HEK293 (cell line): ENCODE results near the gene WBP2NL.

Experiments used
- CTCF ChIA-PET: fragments of 350-600 bp; formaldehyde crosslinking; extraction: SDS; loops from one replicate; lab custom pipeline; 2021; ENCODE audit warnings: antibody characterized with exemption; lab: Yijun Ruan, JAX
- POLR2A ChIA-PET: fragments of 300-600 bp; formaldehyde crosslinking; extraction: SDS; loops from one replicate; lab custom pipeline; 2020; ENCODE audit warnings: antibody characterized with exemption, inconsistent platforms; lab: Yijun Ruan, JAX
- H3K27ac ChIP-seq: fragments of 200-500 bp; sonication (Bioruptor generic); 2 replicates; pipeline ENCODE4 v1.5.1; 2014; ENCODE audit warnings: low read depth, low read length, control low read depth, inconsistent platforms; ENCODE audit errors: extremely low read depth
- H3K36me3 ChIP-seq, 2 experiments: fragments of 200-500 bp in 1 of 2; sonication (Bioruptor generic) in 1 of 2; 1 replicate in 1 of 2; 2 replicates in 1 of 2; pipeline ENCODE4 v1.5.1; 2014 to 2017; ENCODE audit warnings: inconsistent platforms in 2 of 2, low read length in 2 of 2; ENCODE audit not compliant: control insufficient read depth in 2 of 2, insufficient read depth in 1 of 2
- H3K4me1 ChIP-seq: fragments of 200-500 bp; sonication (Bioruptor generic); 2 replicates; pipeline ENCODE4 v1.5.1; 2014; ENCODE audit warnings: mild to moderate bottlenecking, low read length, inconsistent platforms; ENCODE audit not compliant: control insufficient read depth, insufficient read depth
- H3K4me3 ChIP-seq: 2 replicates; pipeline ENCODE4 v1.5.1; 2011; ENCODE audit warnings: low read depth, mild to moderate bottlenecking, control low read depth, low read length, moderate library complexity
- H3K9me3 ChIP-seq: fragments of 200-500 bp; sonication (Bioruptor generic); 2 replicates; pipeline ENCODE4 v1.5.1; 2014; ENCODE audit warnings: low read depth, low read length, inconsistent platforms; ENCODE audit not compliant: control insufficient read depth, insufficient read depth
- GFI1B ChIP-seq: fragments of 450-650 bp; formaldehyde crosslinking; IDR thresholded peaks from 2 replicates; pipeline ENCODE4 v1.5.1; 2016; ENCODE audit warnings: missing biosample characterization, missing genetic modification characterization
- GLIS1 ChIP-seq: fragments of 450-650 bp; formaldehyde crosslinking; IDR thresholded peaks from 2 replicates; pipeline ENCODE4 v1.5.1; 2016; ENCODE audit warnings: missing biosample characterization, missing genetic modification characterization
- HOXA7 ChIP-seq: sonication (generic); formaldehyde crosslinking; IDR thresholded peaks from 2 replicates; pipeline ENCODE4 v1.8.1; 2022; ENCODE audit warnings: missing genetic modification reagents, borderline replicate concordance
- HOXC10 ChIP-seq: sonication (generic); formaldehyde crosslinking; IDR thresholded peaks from 2 replicates; pipeline ENCODE4 v1.8.1; 2023; ENCODE audit warnings: mild to moderate bottlenecking, missing genetic modification reagents
- KLF8 ChIP-seq: fragments of 450-650 bp; formaldehyde crosslinking; IDR thresholded peaks from 2 replicates; pipeline ENCODE4 v1.5.1; 2016; ENCODE audit warnings: missing biosample characterization, missing genetic modification characterization
- OSR2 ChIP-seq: fragments of 450-650 bp; formaldehyde crosslinking; IDR thresholded peaks from 2 replicates; pipeline ENCODE4 v1.5.1; 2016; ENCODE audit warnings: missing biosample characterization, missing genetic modification characterization
- PBX3 ChIP-seq: sonication (generic); formaldehyde crosslinking; IDR thresholded peaks from 2 replicates; pipeline ENCODE4 v1.8.1; 2022; ENCODE audit warnings: mild to moderate bottlenecking, moderate library complexity, missing genetic modification reagents
- SALL2 ChIP-seq: fragments of 450-650 bp; formaldehyde crosslinking; IDR thresholded peaks from 2 replicates; pipeline ENCODE4 v1.5.0; 2017; ENCODE audit warnings: missing biosample characterization, mild to moderate bottlenecking, missing genetic modification characterization, borderline replicate concordance
- SP3 ChIP-seq: fragments of 450-650 bp; formaldehyde crosslinking; IDR thresholded peaks from 2 replicates; pipeline ENCODE4 v1.5.1; 2016; ENCODE audit warnings: missing biosample characterization, missing genetic modification characterization
- SP7 ChIP-seq: fragments of 450-650 bp; formaldehyde crosslinking; IDR thresholded peaks from 2 replicates; pipeline ENCODE4 v1.5.1; 2016; ENCODE audit warnings: missing biosample characterization, missing genetic modification characterization
- WT1 ChIP-seq: fragments of 450-650 bp; formaldehyde crosslinking; IDR thresholded peaks from 2 replicates; pipeline ENCODE4 v1.5.1; 2016; ENCODE audit warnings: missing biosample characterization, missing genetic modification characterization
- ZBTB48 ChIP-seq: fragments of 450-650 bp; formaldehyde crosslinking; IDR thresholded peaks from 2 replicates; pipeline ENCODE4 v1.5.1; 2016; ENCODE audit warnings: missing biosample characterization, missing genetic modification characterization
- ZNF26 ChIP-seq: fragments of 450-650 bp; formaldehyde crosslinking; IDR thresholded peaks from 2 replicates; pipeline ENCODE4 v1.5.1; 2016; ENCODE audit warnings: missing biosample characterization, missing genetic modification characterization
- ZNF324 ChIP-seq: fragments of 450-650 bp; formaldehyde crosslinking; IDR thresholded peaks from 2 replicates; pipeline ENCODE4 v1.5.1; 2016; ENCODE audit warnings: missing biosample characterization, missing genetic modification characterization
- ZNF394 ChIP-seq: fragments of 450-650 bp; formaldehyde crosslinking; IDR thresholded peaks from 2 replicates; pipeline ENCODE4 v1.5.1; 2016; ENCODE audit warnings: missing biosample characterization, missing genetic modification characterization, mild to moderate bottlenecking, moderate library complexity, borderline replicate concordance
- ZNF433 ChIP-seq: fragments of 450-650 bp; formaldehyde crosslinking; IDR thresholded peaks from 2 replicates; pipeline ENCODE4 v1.5.1; 2016; ENCODE audit warnings: missing biosample characterization, missing genetic modification characterization, low read depth
- ZNF558 ChIP-seq: fragments of 450-650 bp; formaldehyde crosslinking; IDR thresholded peaks from 2 replicates; pipeline ENCODE4 v1.5.1; 2016; ENCODE audit warnings: missing biosample characterization, missing genetic modification characterization
- ZNF561 ChIP-seq: fragments of 450-650 bp; IDR thresholded peaks from 2 replicates; pipeline ENCODE4 v1.5.1; 2018; ENCODE audit warnings: missing biosample characterization, missing genetic modification characterization, borderline replicate concordance
- ZNF571 ChIP-seq: fragments of 450-650 bp; formaldehyde crosslinking; IDR thresholded peaks from 2 replicates; pipeline ENCODE4 v1.5.0; 2017; ENCODE audit warnings: missing biosample characterization, missing genetic modification characterization
- ZNF585B ChIP-seq: fragments of 450-650 bp; formaldehyde crosslinking; IDR thresholded peaks from 2 replicates; pipeline ENCODE4 v1.5.1; 2016; ENCODE audit warnings: missing biosample characterization, missing genetic modification characterization
- ZNF677 ChIP-seq: fragments of 450-650 bp; IDR thresholded peaks from 2 replicates; pipeline ENCODE4 v1.5.0; 2018; ENCODE audit warnings: missing biosample characterization, mild to moderate bottlenecking, missing genetic modification characterization, moderate library complexity
- ZNF692 ChIP-seq: fragments of 450-650 bp; formaldehyde crosslinking; IDR thresholded peaks from 2 replicates; pipeline ENCODE4 v1.5.1; 2016; ENCODE audit warnings: missing biosample characterization, missing genetic modification characterization
- ZNF747 ChIP-seq: fragments of 450-650 bp; formaldehyde crosslinking; IDR thresholded peaks from 2 replicates; pipeline ENCODE4 v1.5.1; 2016; ENCODE audit warnings: missing biosample characterization, missing genetic modification characterization
- ZNF768 ChIP-seq: fragments of 450-650 bp; formaldehyde crosslinking; IDR thresholded peaks from 2 replicates; pipeline ENCODE4 v1.5.1; 2018; ENCODE audit warnings: missing biosample characterization, mild to moderate bottlenecking, missing genetic modification characterization
- ZSCAN30 ChIP-seq: fragments of 450-650 bp; IDR thresholded peaks from 2 replicates; pipeline ENCODE4 v1.5.1; 2018; ENCODE audit warnings: missing biosample characterization, mild to moderate bottlenecking, missing genetic modification characterization, moderate library complexity
- ZSCAN5A ChIP-seq: fragments of 450-650 bp; formaldehyde crosslinking; IDR thresholded peaks from 2 replicates; pipeline ENCODE4 v1.5.1; 2016; ENCODE audit warnings: missing biosample characterization, missing genetic modification characterization

The WBP2NL gene

GRCh38 chr22:41983513-41984405 lies 14.8 kb upstream of the WBP2NL start:
- Histone ChIP-seq H3K4me1 (no peaks in the 10 kb centered on the region), H3K4me3 (no peak overlapping the region), H3K36me3 (peaks cover 0 to 5% of the 10 kb centered on the region in 2 experiments; a peak in 1 of 3 replicates), H3K27ac (no peak overlapping the region), H3K9me3 (no peaks in the 10 kb centered on the region)
- CTCF ChIA-PET = no interaction called here
- POLR2A ChIA-PET = interaction anchor here (1.3 kb wide), 1 partner anchor 96 kb away, joined by 4 read pairs; the partner anchor contains the start of gene SMDT1
- no peak for TF ChIP-seq ZSCAN30
- no peak for TF ChIP-seq ZNF324 (tag by site-specific recombination)
- TF ChIP-seq ZNF433 (tag by site-specific recombination) = no peak
- TF ChIP-seq HOXA7 (CRISPR knock-in tag) = no peak
- no peak for TF ChIP-seq ZNF558 (tag by site-specific recombination)
- TF ChIP-seq SP3 (tag by site-specific recombination) = no peak
- TF ChIP-seq ZNF747 (tag by site-specific recombination) = no peak
- TF ChIP-seq ZSCAN5A = no peak

- Histone ChIP-seq H3K36me3 (peaks cover 0 to 8% of the 10 kb centered on the region in 2 experiments; a peak in 1 of 3 replicates), H3K9me3 (no peaks in the 10 kb centered on the region), H3K4me1 (no peaks in the 10 kb centered on the region), H3K4me3 (no peak overlapping the region), H3K27ac (no peak overlapping the region)
- ChIA-PET CTCF (interaction anchor here (0.6 to 0.7 kb wide), 2 partner anchors 8 to 21 kb away, joined by 3 to 5 read pairs; no protein-coding TSS in a partner anchor), POLR2A (interaction anchor here (0.6 to 1.5 kb wide), 2 partner anchors 52 to 92 kb away, joined by 3 to 5 read pairs; partner anchors contain the start of gene SMDT1)
- TF ChIP-seq SALL2 (no peak), ZNF26 (tag by site-specific recombination) (no peak), ZNF394 (tag by site-specific recombination) (no peak), GFI1B (no peak), OSR2 (tag by site-specific recombination) (no peak), GLIS1 (tag by site-specific recombination) (no peak), ZBTB48 (tag by site-specific recombination) (no peak), ZNF768 (no peak), KLF8 (no peak), ZNF585B (tag by site-specific recombination) (no peak), ZNF677 (tag by site-specific recombination) (no peak), WT1 (tag by site-specific recombination) (no peak), ZNF561 (tag by site-specific recombination) (no peak), ZNF692 (tag by site-specific recombination) (no peak), SP7 (no peak), ZNF571 (tag by site-specific recombination) (no peak), PBX3 (CRISPR knock-in tag) (no peak), HOXC10 (CRISPR knock-in tag) (no peak)
These were observed 11.3 kb upstream of the WBP2NL start for GRCh38 chr22:41987276-41987675.
